ENCODE measurements around the gene NR2F2.

Gene NR2F2

GRCh38 chr15:96314963-96315362 is 15.5 kb upstream of the NR2F2 start:
- Histone ChIP-seq H3K9me3 (ENCODE audit: insufficient read depth, low read length, severe bottlenecking) (no peaks in the 10 kb centered on the region), H3K27ac (ENCODE audit: low read length) (no peak overlapping the region), H3K4me2 (ENCODE audit: insufficient read depth, low read length) (no peak overlapping the region), H3K27me3 (ENCODE audit: insufficient read depth, low read length, poor library complexity) (peaks cover 5% of the 10 kb centered on the region), H3K4me1 (ENCODE audit: insufficient read depth, low read length) (no peaks in the 10 kb centered on the region), H4K20me1 (ENCODE audit: insufficient read depth, low read length) (no peaks in the 10 kb centered on the region), H3K9ac (ENCODE audit: low read depth, low read length) (no peak overlapping the region), H2AFZ (ENCODE audit: low read depth, low read length) (no peak overlapping the region), H3K79me2 (ENCODE audit: insufficient read depth, low read length) (no peaks in the 10 kb centered on the region), H3K4me3 (ENCODE audit: low read depth in 1 of 2, low read length in 2 of 2) (no peak overlapping the region), H3K36me3 (ENCODE audit: insufficient read depth, low read length) (no peaks in the 10 kb centered on the region)
- ATAC-seq (ENCODE audit: insufficient read depth, low read depth) = no peak
- TF ChIP-seq EZH2 (IDR thresholded peaks at IDR 0.05; ENCODE audit: borderline replicate concordance, low read depth, low read length, severe bottlenecking) (no peak), CTCF (IDR thresholded peaks at IDR 0.05; ENCODE audit: borderline replicate concordance, extremely low read depth, low read length, poor library complexity, severe bottlenecking) (no peak)
- no peak for DNase-seq

GRCh38 chr15:96316953-96317629 is 13.4 kb upstream of the NR2F2 start:
- Histone ChIP-seq H3K27ac (ENCODE audit: low read length) (no peak overlapping the region), H3K79me2 (ENCODE audit: insufficient read depth, low read length) (no peaks in the 10 kb centered on the region), H3K4me3 (ENCODE audit: low read depth in 1 of 2, low read length in 2 of 2) (no peak overlapping the region), H3K9me3 (ENCODE audit: insufficient read depth, low read length, severe bottlenecking) (no peaks in the 10 kb centered on the region), H3K27me3 (ENCODE audit: insufficient read depth, low read length, poor library complexity) (peaks cover 5% of the 10 kb centered on the region), H3K36me3 (ENCODE audit: insufficient read depth, low read length) (no peaks in the 10 kb centered on the region), H4K20me1 (ENCODE audit: insufficient read depth, low read length) (no peaks in the 10 kb centered on the region), H3K4me2 (ENCODE audit: insufficient read depth, low read length) (no peak overlapping the region), H2AFZ (ENCODE audit: low read depth, low read length) (no peak overlapping the region), H3K9ac (ENCODE audit: low read depth, low read length) (no peak overlapping the region), H3K4me1 (ENCODE audit: insufficient read depth, low read length) (no peaks in the 10 kb centered on the region)
- DNase-seq (no peak), ATAC-seq (ENCODE audit: insufficient read depth, low read depth) (no peak)
- TF ChIP-seq CTCF (IDR thresholded peaks at IDR 0.05; ENCODE audit: borderline replicate concordance, extremely low read depth, low read length, poor library complexity, severe bottlenecking) (no peak), EZH2 (IDR thresholded peaks at IDR 0.05; ENCODE audit: borderline replicate concordance, low read depth, low read length, severe bottlenecking) (no peak)

- Histone ChIP-seq H4K20me1 (ENCODE audit: insufficient read depth, low read length) (no peaks in the 10 kb centered on the region), H3K27me3 (ENCODE audit: insufficient read depth, low read length, poor library complexity) (peaks cover 5% of the 10 kb centered on the region), H3K79me2 (ENCODE audit: insufficient read depth, low read length) (no peaks in the 10 kb centered on the region)
These were observed 10.4 kb upstream of the NR2F2 start for GRCh38 chr15:96320107-96320506.

More at GRCh38 chr15:96320107-96320506, 10.4 kb upstream of the NR2F2 start:
- no peaks in the 10 kb centered on the region for H3K9me3 ChIP-seq (ENCODE audit: insufficient read depth, low read length, severe bottlenecking)
- H3K4me3 ChIP-seq (ENCODE audit: low read depth in 1 of 2, low read length in 2 of 2) = no peak overlapping the region
- TF ChIP-seq CTCF (IDR thresholded peaks at IDR 0.05; ENCODE audit: borderline replicate concordance, extremely low read depth, low read length, poor library complexity, severe bottlenecking) (no peak), EZH2 (IDR thresholded peaks at IDR 0.05; ENCODE audit: borderline replicate concordance, low read depth, low read length, severe bottlenecking) (no peak)
- no peak overlapping the region for H2AFZ ChIP-seq (ENCODE audit: low read depth, low read length)
- H3K4me1 ChIP-seq (ENCODE audit: insufficient read depth, low read length) = no peaks in the 10 kb centered on the region
- ATAC-seq (ENCODE audit: insufficient read depth, low read depth) (no peak), DNase-seq (no peak)
- H3K9ac ChIP-seq (ENCODE audit: low read depth, low read length) = no peak overlapping the region
- H3K4me2 ChIP-seq (ENCODE audit: insufficient read depth, low read length) = no peak overlapping the region
- no peak overlapping the region for H3K27ac ChIP-seq (ENCODE audit: low read length)
- H3K36me3 ChIP-seq (ENCODE audit: insufficient read depth, low read length) = no peaks in the 10 kb centered on the region

Measured in DND-41 (cell line).